Measurements from ENCODE around the gene GPR78. TPM values are rescaled to one million over a fixed set of nuclear protein-coding genes. Genes with fewer than 3 reads are reported as not detected.

GPR78 gene
- total RNA-seq, 1 donor from 2014 or later = 0.15 TPM

DNA sequence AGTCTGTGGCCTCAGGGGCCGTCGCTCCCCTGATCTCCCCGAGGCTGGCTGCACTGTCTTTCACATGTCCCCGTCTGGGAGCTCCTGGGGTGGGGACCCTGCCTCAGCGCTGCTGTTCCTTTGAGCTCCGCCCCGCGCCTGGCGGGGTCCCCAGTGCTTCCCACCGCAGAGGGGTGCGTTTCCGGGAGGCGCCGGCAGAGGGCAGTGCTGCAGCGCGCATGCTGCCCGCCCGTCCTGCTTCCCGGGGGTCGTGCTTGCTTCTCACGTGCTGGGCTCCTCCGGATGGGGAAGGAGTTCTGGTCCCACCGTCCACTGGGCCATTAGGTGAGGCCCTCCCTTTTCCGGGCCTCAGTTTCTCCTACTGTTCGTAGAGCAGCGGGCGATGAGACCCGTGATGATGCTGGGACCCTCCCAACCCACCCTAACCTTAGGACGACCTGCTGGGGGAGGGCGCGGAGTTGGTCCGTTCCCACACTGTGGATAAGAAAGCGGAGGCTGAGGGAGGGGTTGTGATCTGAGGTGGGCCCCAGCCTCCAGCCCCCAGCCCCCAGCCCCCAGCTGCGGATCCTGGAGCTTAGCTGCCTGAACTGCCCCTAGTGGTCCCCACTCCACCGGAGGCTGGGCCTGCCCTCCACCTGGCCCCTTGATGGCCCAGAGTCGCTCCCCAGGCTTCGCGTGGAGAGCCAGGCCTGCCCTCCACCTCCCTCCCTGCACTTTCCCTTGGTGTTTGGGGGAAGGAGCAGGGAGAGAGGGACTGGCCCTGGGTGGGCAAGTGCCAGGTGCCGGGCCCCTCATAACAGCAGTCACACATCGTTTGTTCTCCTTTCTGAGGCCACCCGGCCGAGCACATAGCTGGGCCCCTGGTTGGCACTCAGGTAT is 27.6 kb downstream of the GPR78 start:
- peak; percentile 65 for DNase-seq (ENCODE audit: low spot score)
- TF ChIP-seq, protein P1, sequence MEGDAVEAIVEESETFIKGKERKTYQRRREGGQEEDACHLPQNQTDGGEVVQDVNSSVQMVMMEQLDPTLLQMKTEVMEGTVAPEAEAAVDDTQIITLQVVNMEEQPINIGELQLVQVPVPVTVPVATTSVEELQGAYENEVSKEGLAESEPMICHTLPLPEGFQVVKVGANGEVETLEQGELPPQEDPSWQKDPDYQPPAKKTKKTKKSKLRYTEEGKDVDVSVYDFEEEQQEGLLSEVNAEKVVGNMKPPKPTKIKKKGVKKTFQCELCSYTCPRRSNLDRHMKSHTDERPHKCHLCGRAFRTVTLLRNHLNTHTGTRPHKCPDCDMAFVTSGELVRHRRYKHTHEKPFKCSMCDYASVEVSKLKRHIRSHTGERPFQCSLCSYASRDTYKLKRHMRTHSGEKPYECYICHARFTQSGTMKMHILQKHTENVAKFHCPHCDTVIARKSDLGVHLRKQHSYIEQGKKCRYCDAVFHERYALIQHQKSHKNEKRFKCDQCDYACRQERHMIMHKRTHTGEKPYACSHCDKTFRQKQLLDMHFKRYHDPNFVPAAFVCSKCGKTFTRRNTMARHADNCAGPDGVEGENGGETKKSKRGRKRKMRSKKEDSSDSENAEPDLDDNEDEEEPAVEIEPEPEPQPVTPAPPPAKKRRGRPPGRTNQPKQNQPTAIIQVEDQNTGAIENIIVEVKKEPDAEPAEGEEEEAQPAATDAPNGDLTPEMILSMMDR (IDR thresholded peaks at IDR 0.05) = peak; percentile 99
- no peak overlapping the region for H3K4me3 Mint-ChIP-seq (ENCODE audit: unreplicated experiment)
- H3K9me3 Mint-ChIP-seq (ENCODE audit: low read depth) = no peaks in the 10 kb centered on the region
- H3K4me1 Mint-ChIP-seq (ENCODE audit: low read depth) = no peaks in the 10 kb centered on the region
- no peak overlapping the region for H3K27ac Mint-ChIP-seq (ENCODE audit: unreplicated experiment)
- peaks cover 14% of the 10 kb centered on the region for H3K27me3 Mint-ChIP-seq (ENCODE audit: low read depth)
- H3K36me3 Mint-ChIP-seq (ENCODE audit: low read depth) = peaks cover 3% of the 10 kb centered on the region

DNA sequence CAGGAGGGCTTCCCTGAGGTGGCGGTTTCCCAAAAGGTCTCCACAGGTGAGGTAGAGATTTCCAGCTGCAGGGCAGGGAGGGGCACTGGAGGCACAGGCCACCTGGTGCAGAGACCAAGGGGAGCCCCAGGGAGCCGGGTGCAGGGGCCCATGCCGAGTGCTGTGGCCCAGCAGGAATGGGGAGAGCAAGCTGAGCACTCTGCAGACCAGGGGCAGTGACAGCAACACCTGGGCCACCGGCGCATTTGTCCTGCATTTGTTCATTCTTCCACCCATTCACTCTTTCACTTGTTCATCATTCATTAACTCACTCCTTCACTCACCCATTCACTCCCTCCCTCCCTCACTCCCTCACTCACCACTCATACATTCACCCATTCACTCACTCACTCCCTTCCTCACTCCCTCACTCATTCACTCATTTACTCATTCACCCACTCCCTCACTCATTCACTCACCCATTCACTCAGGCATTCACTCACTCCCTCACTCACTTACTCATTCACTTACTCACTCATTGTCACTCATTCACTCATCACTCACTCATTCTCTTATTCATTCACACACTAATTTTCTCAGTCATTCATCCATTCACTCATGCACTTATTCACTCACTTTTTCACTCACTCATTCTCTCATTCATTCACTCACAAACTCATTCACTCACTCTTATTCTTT is 28.7 kb downstream of the GPR78 start:
- no peak overlapping the region for H3K4me3 Mint-ChIP-seq (ENCODE audit: unreplicated experiment)
- TF ChIP-seq, protein P1 (IDR thresholded peaks at IDR 0.05) = no peak
- no peaks in the 10 kb centered on the region for H3K4me1 Mint-ChIP-seq (ENCODE audit: low read depth)
- DNase-seq (ENCODE audit: low spot score) = peak; percentile 66
- peaks cover 14% of the 10 kb centered on the region for H3K27me3 Mint-ChIP-seq (ENCODE audit: low read depth)
- H3K9me3 Mint-ChIP-seq (ENCODE audit: low read depth) = no peaks in the 10 kb centered on the region
- peaks cover 3% of the 10 kb centered on the region for H3K36me3 Mint-ChIP-seq (ENCODE audit: low read depth)
- H3K27ac Mint-ChIP-seq (ENCODE audit: unreplicated experiment) = no peak overlapping the region

DNA sequence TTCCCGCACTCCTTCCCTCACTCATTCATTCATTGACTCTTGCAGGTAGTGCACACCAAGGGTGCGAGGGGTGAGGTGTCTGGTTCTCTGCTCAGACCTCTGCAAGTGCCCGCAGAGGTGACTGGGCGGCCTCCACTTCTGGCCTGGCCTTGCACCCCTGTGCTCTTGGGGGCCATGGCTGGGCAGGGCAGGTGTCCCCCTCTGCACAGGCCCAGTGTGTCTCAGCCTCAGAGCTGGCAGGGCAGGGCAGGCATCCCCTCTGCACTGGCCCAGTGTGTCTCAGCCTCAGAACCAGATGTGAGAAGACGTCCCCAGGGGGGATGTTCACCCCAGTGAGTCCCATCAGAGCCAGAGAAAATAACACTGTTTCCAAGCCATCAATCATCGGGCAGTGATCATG is 29.2 kb downstream of the GPR78 start:
- Mint-ChIP-seq H3K36me3 (ENCODE audit: low read depth) (peaks cover 3% of the 10 kb centered on the region), H3K27me3 (ENCODE audit: low read depth) (peaks cover 14% of the 10 kb centered on the region), H3K9me3 (ENCODE audit: low read depth) (no peaks in the 10 kb centered on the region), H3K4me3 (ENCODE audit: unreplicated experiment) (no peak overlapping the region), H3K27ac (ENCODE audit: unreplicated experiment) (no peak overlapping the region), H3K4me1 (ENCODE audit: low read depth) (no peaks in the 10 kb centered on the region)
- TF ChIP-seq, protein P1 (IDR thresholded peaks at IDR 0.05) = no peak
- peak; percentile 78 for DNase-seq (ENCODE audit: low spot score)

DNA sequence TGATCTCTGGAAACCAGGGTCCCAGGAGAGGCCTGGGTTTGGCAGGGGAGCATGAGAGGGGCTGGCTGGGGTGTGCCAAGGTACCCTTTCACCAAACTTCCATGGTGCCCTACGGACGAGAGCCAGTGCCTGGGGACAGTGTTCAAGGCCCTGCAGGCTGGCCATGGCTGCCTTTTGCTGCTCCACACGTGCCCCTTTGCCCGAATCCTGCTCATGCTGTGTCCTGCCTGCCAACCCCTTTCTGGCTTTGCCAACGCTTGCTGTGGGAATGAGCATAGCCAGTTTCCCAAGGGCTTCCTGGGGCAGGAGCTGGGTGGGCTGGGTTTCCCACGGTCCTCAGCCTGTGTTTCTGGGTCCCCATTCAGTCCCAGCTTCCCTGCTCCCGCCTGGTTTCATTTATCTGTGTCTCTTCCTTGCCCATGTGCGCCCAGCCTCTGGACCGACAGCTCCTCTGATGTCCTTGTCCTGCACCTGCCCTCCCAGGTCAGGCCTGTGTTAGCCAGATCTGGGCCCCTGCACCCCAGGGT is 29.7 kb downstream of the GPR78 start:
- no peaks in the 10 kb centered on the region for H3K9me3 Mint-ChIP-seq (ENCODE audit: low read depth)
- TF ChIP-seq, protein P1 (IDR thresholded peaks at IDR 0.05) = no peak
- peaks cover 3% of the 10 kb centered on the region for H3K36me3 Mint-ChIP-seq (ENCODE audit: low read depth)
- H3K27ac Mint-ChIP-seq (ENCODE audit: unreplicated experiment) = no peak overlapping the region
- DNase-seq (ENCODE audit: low spot score) = peak; percentile 75
- peaks cover 14% of the 10 kb centered on the region for H3K27me3 Mint-ChIP-seq (ENCODE audit: low read depth)
- H3K4me3 Mint-ChIP-seq (ENCODE audit: unreplicated experiment) = no peak overlapping the region
- no peaks in the 10 kb centered on the region for H3K4me1 Mint-ChIP-seq (ENCODE audit: low read depth)

DNA sequence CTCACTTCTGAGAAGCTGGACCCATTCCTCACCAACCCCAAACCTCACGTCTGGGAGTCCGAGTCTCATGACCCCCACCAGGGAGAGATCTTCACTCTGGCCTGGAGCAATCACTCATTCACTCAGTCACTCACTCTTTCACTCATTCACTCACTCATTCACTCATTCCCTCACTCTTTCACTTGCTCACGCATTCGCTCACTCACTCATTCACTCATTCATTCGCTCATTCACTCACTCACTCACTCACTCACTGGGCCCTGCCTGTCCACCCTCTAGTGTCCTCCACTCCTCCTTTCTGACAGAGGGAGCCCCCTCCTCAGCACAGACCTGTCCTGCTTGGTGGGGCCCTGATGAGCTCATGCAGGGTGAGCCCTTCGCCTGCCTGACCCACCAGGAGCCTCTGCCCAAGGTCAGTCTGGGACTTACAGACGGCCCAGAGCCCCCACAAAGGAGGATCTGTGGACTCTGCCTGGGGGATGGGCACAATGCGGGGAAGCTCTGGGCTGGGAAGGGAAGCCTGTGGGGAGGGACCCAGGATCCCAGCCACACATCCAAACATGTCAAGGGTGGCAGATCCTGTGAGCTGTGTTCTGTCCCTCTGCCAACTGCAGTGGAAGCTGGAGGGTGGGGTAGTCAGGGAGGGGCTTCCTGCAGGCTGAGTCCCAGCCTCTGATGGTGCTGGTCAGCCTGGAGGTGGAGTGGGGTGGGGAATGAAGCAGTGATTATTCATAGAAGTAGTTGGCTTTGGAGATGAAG is 30.8 kb downstream of the GPR78 start:
- Mint-ChIP-seq H3K9me3 (ENCODE audit: low read depth) (no peaks in the 10 kb centered on the region), H3K4me3 (ENCODE audit: unreplicated experiment) (no peak overlapping the region), H3K4me1 (ENCODE audit: low read depth) (no peaks in the 10 kb centered on the region), H3K36me3 (ENCODE audit: low read depth) (peaks cover 3% of the 10 kb centered on the region), H3K27ac (ENCODE audit: unreplicated experiment) (no peak overlapping the region), H3K27me3 (ENCODE audit: low read depth) (peaks cover 14% of the 10 kb centered on the region)
- TF ChIP-seq, protein P1 (IDR thresholded peaks at IDR 0.05) = no peak
- peak; percentile 52 for DNase-seq (ENCODE audit: low spot score)

All from chondrocyte (in vitro differentiated cells).